GM23338 (cell line): ENCODE measurements around the gene PSMB5. TPM values are rescaled to one million over a fixed set of nuclear protein-coding genes. Genes with fewer than 3 reads are reported as not detected.

Experiments used
- ATAC-seq: fragments of 200-7000 bp; cut with Tn5 transposase; 3 replicates; pipeline ENCODE4 v1.9.1; 2020
- DNase-seq: peaks from one replicate; pipeline ENCODE4 v3.0.0-alpha.2; 2015; ENCODE audit warnings: low spot score
- H2AFZ ChIP-seq: fragments of 200-600 bp; sonication (generic); 2 replicates; pipeline ENCODE4 v1.8.0; 2016; ENCODE audit warnings: antibody characterized with exemption, mild to moderate bottlenecking, moderate library complexity
- H3F3A ChIP-seq: fragments of 200-600 bp; sonication (generic); replicated peaks from 2 replicates; pipeline ENCODE4 v1.8.0; 2017; ENCODE audit warnings: antibody characterized with exemption, mixed run types, low read depth
- H3K27ac ChIP-seq: fragments of 200-600 bp; sonication (generic); 2 replicates; pipeline ENCODE4 v1.6.1; 2016; ENCODE audit warnings: low read depth
- H3K27me3 ChIP-seq: fragments of 200-600 bp; sonication (generic); 2 replicates; pipeline ENCODE4 v1.8.0; 2016; ENCODE audit warnings: mild to moderate bottlenecking, mixed run types, moderate library complexity; ENCODE audit not compliant: insufficient read depth
- H3K36me3 ChIP-seq: fragments of 200-600 bp; sonication (generic); 2 replicates; pipeline ENCODE4 v1.8.0; 2016; ENCODE audit warnings: mild to moderate bottlenecking; ENCODE audit not compliant: insufficient read depth
- H3K4me1 ChIP-seq: fragments of 200-600 bp; sonication (generic); 2 replicates; pipeline ENCODE4 v1.8.0; 2016; ENCODE audit warnings: mild to moderate bottlenecking, moderate library complexity; ENCODE audit not compliant: insufficient read depth
- H3K4me2 ChIP-seq: fragments of 200-600 bp; sonication (generic); 2 replicates; pipeline ENCODE4 v1.7.1; 2017; ENCODE audit warnings: mixed run types
- H3K4me3 ChIP-seq: fragments of 200-600 bp; sonication (generic); 2 replicates; pipeline ENCODE4 v1.6.1; 2016; ENCODE audit warnings: mixed run types
- H3K79me2 ChIP-seq: fragments of 200-600 bp; sonication (generic); replicated peaks from 2 replicates; pipeline ENCODE4 v1.8.0; 2017; ENCODE audit warnings: mild to moderate bottlenecking; ENCODE audit not compliant: insufficient read depth
- H3K9me2 ChIP-seq: fragments of 200-600 bp; sonication (generic); 2 replicates; pipeline ENCODE4 v1.8.0; 2017; ENCODE audit not compliant: insufficient read depth
- H4K20me1 ChIP-seq: fragments of 200-600 bp; sonication (generic); replicated peaks from 2 replicates; pipeline ENCODE4 v1.8.0; 2017; ENCODE audit warnings: mild to moderate bottlenecking; ENCODE audit not compliant: insufficient read depth
- H3K27ac Mint-ChIP-seq: 2 replicates; pipeline ENCODE4 v1.8.0; 2020; ENCODE audit warnings: inconsistent platforms, mild to moderate bottlenecking, moderate library complexity, mixed read lengths
- H3K27me3 Mint-ChIP-seq: 3 replicates; pipeline ENCODE4 v1.8.0; 2022; ENCODE audit warnings: low read depth, mild to moderate bottlenecking, moderate library complexity, mixed read lengths, inconsistent platforms; ENCODE audit not compliant: insufficient read depth, poor library complexity
- H3K36me3 Mint-ChIP-seq: 3 replicates; pipeline ENCODE4 v1.8.0; 2021; ENCODE audit warnings: low read depth, mild to moderate bottlenecking, inconsistent platforms, moderate library complexity, mixed read lengths
- H3K4me1 Mint-ChIP-seq: 3 replicates; pipeline ENCODE4 v1.8.0; 2020; ENCODE audit warnings: mild to moderate bottlenecking, inconsistent platforms, mixed read lengths
- H3K4me3 Mint-ChIP-seq: 3 replicates; pipeline ENCODE4 v1.8.0; 2021; ENCODE audit warnings: moderate library complexity, mild to moderate bottlenecking, inconsistent platforms, mixed read lengths
- H3K9me3 Mint-ChIP-seq: 3 replicates; pipeline ENCODE4 v1.8.0; 2020; ENCODE audit warnings: moderate library complexity, mild to moderate bottlenecking, inconsistent platforms, mixed read lengths
- CREB1 ChIP-seq: fragments of 250-450 bp; sonication (Bioruptor Pico); IDR thresholded peaks from 2 replicates; pipeline ENCODE4 v1.5.0; 2020; ENCODE audit warnings: low read depth, mild to moderate bottlenecking, moderate library complexity
- EZH2 ChIP-seq: fragments of 200-600 bp; sonication (generic); IDR thresholded peaks from one replicate; pipeline ENCODE4 v1.8.0; 2017; ENCODE audit warnings: antibody characterized with exemption, mild to moderate bottlenecking, low read depth; ENCODE audit not compliant: unreplicated experiment
- EZH2phosphoT487 ChIP-seq: fragments of 200-600 bp; sonication (generic); IDR thresholded peaks from one replicate; pipeline ENCODE4 v1.8.1; 2018; ENCODE audit warnings: antibody characterized with exemption; ENCODE audit not compliant: unreplicated experiment
- JUNB ChIP-seq: IDR thresholded peaks from one replicate; pipeline ENCODE4 v1.6.1; 2016; ENCODE audit warnings: antibody characterized with exemption; ENCODE audit not compliant: unreplicated experiment
- NANOG ChIP-seq: IDR thresholded peaks from 2 replicates; pipeline ENCODE4 v1.6.1; 2016; ENCODE audit warnings: antibody characterized with exemption, borderline replicate concordance
- POLR2AphosphoS5 ChIP-seq: IDR thresholded peaks from 2 replicates; pipeline ENCODE4 v1.6.1; 2016; ENCODE audit warnings: antibody characterized with exemption, low read depth
- STAT1 ChIP-seq: IDR thresholded peaks from one replicate; pipeline ENCODE4 v1.6.1; 2016; ENCODE audit warnings: antibody characterized with exemption; ENCODE audit not compliant: unreplicated experiment
- ZNF114 ChIP-seq: fragments of 250-450 bp; sonication (Bioruptor Pico); IDR thresholded peaks from 2 replicates; pipeline ENCODE4 v1.5.0; 2020; ENCODE audit warnings: mild to moderate bottlenecking, moderate library complexity
- ZNF331 ChIP-seq: fragments of 250-450 bp; sonication (Bioruptor Pico); IDR thresholded peaks from 2 replicates; pipeline ENCODE4 v1.5.0; 2020; ENCODE audit warnings: low read depth, mild to moderate bottlenecking, moderate library complexity
- polyA plus RNA-seq: library from polyadenylated mRNA; unstranded; fragments of >200 nt; fragmentation: Nextera tagmentation; extraction: Ambion mirVana; gene quantifications from 2 replicates; pipeline ENCODE4 v1.2.1, GENCODE V29; 2016
- total RNA-seq: library from RNA; depleted of rRNA; stranded (reverse); fragments of >200 nt; shearing (Covaris generic); gene quantifications from 2 replicates; pipeline ENCODE4 v1.2.3, GENCODE V29; 2014
- TF ChIP-seq, protein P1 (sequence below): IDR thresholded peaks from one replicate; pipeline ENCODE4 v1.6.1; 2018; ENCODE audit warnings: antibody characterized with exemption; ENCODE audit not compliant: unreplicated experiment
- TF ChIP-seq, protein P2 (sequence below), 2 experiments: fragments of 200-600 bp in 1 of 2; sonication (generic) in 1 of 2; conservative IDR thresholded peaks; 2 replicates each; pipeline versions ENCODE4 v1.5.1 to v1.6.1; 2016 to 2017; ENCODE audit warnings: antibody characterized with exemption in 2 of 2, low read depth in 2 of 2, mild to moderate bottlenecking in 2 of 2, moderate library complexity in 1 of 2
- TF ChIP-seq, protein P3 (sequence below): IDR thresholded peaks from 2 replicates; pipeline ENCODE4 v1.6.1; 2016; ENCODE audit warnings: antibody characterized with exemption
- TF ChIP-seq, protein P4 (sequence below): fragments of 250-450 bp; sonication (Bioruptor Pico); IDR thresholded peaks from 2 replicates; pipeline ENCODE4 v1.5.0; 2020; ENCODE audit warnings: mild to moderate bottlenecking, moderate library complexity

The PSMB5 gene
- total and polyA plus RNA-seq, 2 experiments from 2014 or later = 265 to 341 TPM

DNA sequence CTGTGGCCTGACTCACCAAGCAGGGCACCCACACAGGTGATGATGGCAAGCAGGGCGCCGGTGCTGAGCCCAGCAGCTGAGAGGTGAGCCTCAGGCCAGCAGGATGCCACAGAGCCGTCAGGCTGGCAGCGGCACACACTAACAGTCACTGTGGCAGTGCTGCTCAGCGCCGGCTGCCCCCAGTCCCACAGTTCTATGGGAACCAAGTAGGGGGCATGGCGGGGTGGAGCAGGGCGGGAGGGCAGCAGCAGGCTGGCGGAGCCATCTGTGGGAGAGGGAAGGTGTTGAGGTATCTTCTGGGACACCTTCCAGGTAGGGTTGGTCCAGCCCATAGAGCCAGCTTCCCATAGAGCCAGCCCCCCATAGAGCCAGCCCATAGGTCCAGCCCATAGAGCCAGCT is 14.3 kb upstream of the PSMB5 start:
- no peaks in the 10 kb centered on the region; the same call in 2 of the 3 replicates for H3K9me3 Mint-ChIP-seq
- peaks cover 17% of the 10 kb centered on the region for H3K36me3 Mint-ChIP-seq
- Histone ChIP-seq H3F3A (no peaks in the 10 kb centered on the region), H3K27ac (no peak overlapping the region), H3K4me3 (no peak overlapping the region), H3K4me1 (no peaks in the 10 kb centered on the region; the same call in 1 of the 2 replicates), H2AFZ (no peak overlapping the region), H3K27me3 (no peaks in the 10 kb centered on the region), H3K9me2 (no peaks in the 10 kb centered on the region), H3K79me2 (no peaks in the 10 kb centered on the region), H3K36me3 (no peaks in the 10 kb centered on the region), H4K20me1 (no peaks in the 10 kb centered on the region), H3K4me2 (no peak overlapping the region)
- ATAC-seq (no peak), DNase-seq (no peak)
- H3K4me1 Mint-ChIP-seq = peaks cover 21% of the 10 kb centered on the region
- TF ChIP-seq POLR2AphosphoS5 = no peak
- no peak for TF ChIP-seq EZH2phosphoT487
- no peak for TF ChIP-seq ZNF114 (CRISPR knock-in tag)
- TF ChIP-seq EZH2 = no peak
- no peak for TF ChIP-seq NANOG
- TF ChIP-seq, protein P1, sequence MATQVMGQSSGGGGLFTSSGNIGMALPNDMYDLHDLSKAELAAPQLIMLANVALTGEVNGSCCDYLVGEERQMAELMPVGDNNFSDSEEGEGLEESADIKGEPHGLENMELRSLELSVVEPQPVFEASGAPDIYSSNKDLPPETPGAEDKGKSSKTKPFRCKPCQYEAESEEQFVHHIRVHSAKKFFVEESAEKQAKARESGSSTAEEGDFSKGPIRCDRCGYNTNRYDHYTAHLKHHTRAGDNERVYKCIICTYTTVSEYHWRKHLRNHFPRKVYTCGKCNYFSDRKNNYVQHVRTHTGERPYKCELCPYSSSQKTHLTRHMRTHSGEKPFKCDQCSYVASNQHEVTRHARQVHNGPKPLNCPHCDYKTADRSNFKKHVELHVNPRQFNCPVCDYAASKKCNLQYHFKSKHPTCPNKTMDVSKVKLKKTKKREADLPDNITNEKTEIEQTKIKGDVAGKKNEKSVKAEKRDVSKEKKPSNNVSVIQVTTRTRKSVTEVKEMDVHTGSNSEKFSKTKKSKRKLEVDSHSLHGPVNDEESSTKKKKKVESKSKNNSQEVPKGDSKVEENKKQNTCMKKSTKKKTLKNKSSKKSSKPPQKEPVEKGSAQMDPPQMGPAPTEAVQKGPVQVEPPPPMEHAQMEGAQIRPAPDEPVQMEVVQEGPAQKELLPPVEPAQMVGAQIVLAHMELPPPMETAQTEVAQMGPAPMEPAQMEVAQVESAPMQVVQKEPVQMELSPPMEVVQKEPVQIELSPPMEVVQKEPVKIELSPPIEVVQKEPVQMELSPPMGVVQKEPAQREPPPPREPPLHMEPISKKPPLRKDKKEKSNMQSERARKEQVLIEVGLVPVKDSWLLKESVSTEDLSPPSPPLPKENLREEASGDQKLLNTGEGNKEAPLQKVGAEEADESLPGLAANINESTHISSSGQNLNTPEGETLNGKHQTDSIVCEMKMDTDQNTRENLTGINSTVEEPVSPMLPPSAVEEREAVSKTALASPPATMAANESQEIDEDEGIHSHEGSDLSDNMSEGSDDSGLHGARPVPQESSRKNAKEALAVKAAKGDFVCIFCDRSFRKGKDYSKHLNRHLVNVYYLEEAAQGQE = no peak
- TF ChIP-seq, protein P2, sequence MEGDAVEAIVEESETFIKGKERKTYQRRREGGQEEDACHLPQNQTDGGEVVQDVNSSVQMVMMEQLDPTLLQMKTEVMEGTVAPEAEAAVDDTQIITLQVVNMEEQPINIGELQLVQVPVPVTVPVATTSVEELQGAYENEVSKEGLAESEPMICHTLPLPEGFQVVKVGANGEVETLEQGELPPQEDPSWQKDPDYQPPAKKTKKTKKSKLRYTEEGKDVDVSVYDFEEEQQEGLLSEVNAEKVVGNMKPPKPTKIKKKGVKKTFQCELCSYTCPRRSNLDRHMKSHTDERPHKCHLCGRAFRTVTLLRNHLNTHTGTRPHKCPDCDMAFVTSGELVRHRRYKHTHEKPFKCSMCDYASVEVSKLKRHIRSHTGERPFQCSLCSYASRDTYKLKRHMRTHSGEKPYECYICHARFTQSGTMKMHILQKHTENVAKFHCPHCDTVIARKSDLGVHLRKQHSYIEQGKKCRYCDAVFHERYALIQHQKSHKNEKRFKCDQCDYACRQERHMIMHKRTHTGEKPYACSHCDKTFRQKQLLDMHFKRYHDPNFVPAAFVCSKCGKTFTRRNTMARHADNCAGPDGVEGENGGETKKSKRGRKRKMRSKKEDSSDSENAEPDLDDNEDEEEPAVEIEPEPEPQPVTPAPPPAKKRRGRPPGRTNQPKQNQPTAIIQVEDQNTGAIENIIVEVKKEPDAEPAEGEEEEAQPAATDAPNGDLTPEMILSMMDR (conservative IDR thresholded peaks at IDR 0.05; ENCODE audit: low read depth in 2 of 2) = no peak
- no peak for TF ChIP-seq STAT1
- TF ChIP-seq ZNF331 (CRISPR knock-in tag) = no peak
- TF ChIP-seq, protein P3, sequence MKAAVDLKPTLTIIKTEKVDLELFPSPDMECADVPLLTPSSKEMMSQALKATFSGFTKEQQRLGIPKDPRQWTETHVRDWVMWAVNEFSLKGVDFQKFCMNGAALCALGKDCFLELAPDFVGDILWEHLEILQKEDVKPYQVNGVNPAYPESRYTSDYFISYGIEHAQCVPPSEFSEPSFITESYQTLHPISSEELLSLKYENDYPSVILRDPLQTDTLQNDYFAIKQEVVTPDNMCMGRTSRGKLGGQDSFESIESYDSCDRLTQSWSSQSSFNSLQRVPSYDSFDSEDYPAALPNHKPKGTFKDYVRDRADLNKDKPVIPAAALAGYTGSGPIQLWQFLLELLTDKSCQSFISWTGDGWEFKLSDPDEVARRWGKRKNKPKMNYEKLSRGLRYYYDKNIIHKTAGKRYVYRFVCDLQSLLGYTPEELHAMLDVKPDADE = no peak
- TF ChIP-seq, protein P4, sequence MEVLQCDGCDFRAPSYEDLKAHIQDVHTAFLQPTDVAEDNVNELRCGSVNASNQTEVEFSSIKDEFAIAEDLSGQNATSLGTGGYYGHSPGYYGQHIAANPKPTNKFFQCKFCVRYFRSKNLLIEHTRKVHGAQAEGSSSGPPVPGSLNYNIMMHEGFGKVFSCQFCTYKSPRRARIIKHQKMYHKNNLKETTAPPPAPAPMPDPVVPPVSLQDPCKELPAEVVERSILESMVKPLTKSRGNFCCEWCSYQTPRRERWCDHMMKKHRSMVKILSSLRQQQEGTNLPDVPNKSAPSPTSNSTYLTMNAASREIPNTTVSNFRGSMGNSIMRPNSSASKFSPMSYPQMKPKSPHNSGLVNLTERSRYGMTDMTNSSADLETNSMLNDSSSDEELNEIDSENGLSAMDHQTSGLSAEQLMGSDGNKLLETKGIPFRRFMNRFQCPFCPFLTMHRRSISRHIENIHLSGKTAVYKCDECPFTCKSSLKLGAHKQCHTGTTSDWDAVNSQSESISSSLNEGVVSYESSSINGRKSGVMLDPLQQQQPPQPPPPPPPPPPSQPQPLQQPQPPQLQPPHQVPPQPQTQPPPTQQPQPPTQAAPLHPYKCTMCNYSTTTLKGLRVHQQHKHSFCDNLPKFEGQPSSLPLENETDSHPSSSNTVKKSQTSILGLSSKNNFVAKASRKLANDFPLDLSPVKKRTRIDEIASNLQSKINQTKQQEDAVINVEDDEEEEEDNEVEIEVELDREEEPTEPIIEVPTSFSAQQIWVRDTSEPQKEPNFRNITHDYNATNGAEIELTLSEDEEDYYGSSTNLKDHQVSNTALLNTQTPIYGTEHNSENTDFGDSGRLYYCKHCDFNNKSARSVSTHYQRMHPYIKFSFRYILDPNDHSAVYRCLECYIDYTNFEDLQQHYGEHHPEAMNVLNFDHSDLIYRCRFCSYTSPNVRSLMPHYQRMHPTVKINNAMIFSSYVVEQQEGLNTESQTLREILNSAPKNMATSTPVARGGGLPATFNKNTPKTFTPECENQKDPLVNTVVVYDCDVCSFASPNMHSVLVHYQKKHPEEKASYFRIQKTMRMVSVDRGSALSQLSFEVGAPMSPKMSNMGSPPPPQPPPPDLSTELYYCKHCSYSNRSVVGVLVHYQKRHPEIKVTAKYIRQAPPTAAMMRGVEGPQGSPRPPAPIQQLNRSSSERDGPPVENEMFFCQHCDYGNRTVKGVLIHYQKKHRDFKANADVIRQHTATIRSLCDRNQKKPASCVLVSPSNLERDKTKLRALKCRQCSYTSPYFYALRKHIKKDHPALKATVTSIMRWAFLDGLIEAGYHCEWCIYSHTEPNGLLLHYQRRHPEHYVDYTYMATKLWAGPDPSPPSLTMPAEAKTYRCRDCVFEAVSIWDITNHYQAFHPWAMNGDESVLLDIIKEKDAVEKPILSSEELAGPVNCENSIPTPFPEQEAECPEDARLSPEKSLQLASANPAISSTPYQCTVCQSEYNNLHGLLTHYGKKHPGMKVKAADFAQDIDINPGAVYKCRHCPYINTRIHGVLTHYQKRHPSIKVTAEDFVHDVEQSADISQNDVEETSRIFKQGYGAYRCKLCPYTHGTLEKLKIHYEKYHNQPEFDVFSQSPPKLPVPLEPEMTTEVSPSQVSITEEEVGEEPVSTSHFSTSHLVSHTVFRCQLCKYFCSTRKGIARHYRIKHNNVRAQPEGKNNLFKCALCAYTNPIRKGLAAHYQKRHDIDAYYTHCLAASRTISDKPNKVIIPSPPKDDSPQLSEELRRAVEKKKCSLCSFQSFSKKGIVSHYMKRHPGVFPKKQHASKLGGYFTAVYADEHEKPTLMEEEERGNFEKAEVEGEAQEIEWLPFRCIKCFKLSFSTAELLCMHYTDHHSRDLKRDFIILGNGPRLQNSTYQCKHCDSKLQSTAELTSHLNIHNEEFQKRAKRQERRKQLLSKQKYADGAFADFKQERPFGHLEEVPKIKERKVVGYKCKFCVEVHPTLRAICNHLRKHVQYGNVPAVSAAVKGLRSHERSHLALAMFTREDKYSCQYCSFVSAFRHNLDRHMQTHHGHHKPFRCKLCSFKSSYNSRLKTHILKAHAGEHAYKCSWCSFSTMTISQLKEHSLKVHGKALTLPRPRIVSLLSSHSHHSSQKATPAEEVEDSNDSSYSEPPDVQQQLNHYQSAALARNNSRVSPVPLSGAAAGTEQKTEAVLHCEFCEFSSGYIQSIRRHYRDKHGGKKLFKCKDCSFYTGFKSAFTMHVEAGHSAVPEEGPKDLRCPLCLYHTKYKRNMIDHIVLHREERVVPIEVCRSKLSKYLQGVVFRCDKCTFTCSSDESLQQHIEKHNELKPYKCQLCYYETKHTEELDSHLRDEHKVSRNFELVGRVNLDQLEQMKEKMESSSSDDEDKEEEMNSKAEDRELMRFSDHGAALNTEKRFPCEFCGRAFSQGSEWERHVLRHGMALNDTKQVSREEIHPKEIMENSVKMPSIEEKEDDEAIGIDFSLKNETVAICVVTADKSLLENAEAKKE = no peak
- no peak for TF ChIP-seq CREB1 (CRISPR knock-in tag)
- TF ChIP-seq JUNB = no peak
- H3K4me3 Mint-ChIP-seq = no peak overlapping the region
- peaks cover 13% of the 10 kb centered on the region for H3K27me3 Mint-ChIP-seq
- H3K27ac Mint-ChIP-seq = no peak overlapping the region
